Ectodermal cell (in vitro differentiated cells): ENCODE measurements around the gene SYT17.

Source experiments
- H3K27ac ChIP-seq: 2 replicates; pipeline ENCODE4 v1.7.0; 2013; ENCODE audit warnings: mild to moderate bottlenecking, low read depth, low read length; ENCODE audit not compliant: insufficient read depth, poor library complexity, severe bottlenecking
- H3K27me3 ChIP-seq: 2 replicates; pipeline ENCODE4 v1.7.0; 2013; ENCODE audit warnings: mild to moderate bottlenecking, low read length; ENCODE audit not compliant: insufficient read depth, control insufficient read depth, poor library complexity, severe bottlenecking
- H3K36me3 ChIP-seq: one replicate; pipeline ENCODE4 v1.7.0; 2013; ENCODE audit warnings: low read length; ENCODE audit not compliant: control insufficient read depth, insufficient read depth
- H3K4me1 ChIP-seq: one replicate; pipeline ENCODE4 v1.7.0; 2013; ENCODE audit warnings: low read length; ENCODE audit not compliant: control insufficient read depth, insufficient read depth
- H3K4me3 ChIP-seq: 2 replicates; pipeline ENCODE4 v1.7.0; 2013; ENCODE audit warnings: low read depth, low read length, control low read depth; ENCODE audit not compliant: insufficient read depth
- H3K9me3 ChIP-seq: 2 replicates; pipeline ENCODE4 v1.7.0; 2013; ENCODE audit warnings: mild to moderate bottlenecking, low read length, moderate library complexity; ENCODE audit not compliant: control insufficient read depth
- WGBS, 2 experiments: methylation state at CpG; one replicate each; pipeline ENCODE4 v1.1.7; 2013; ENCODE audit warnings: missing lambda C conversion rate in 2 of 2; 5-methylcytosine and 5-hydroxymethylcytosine counted together

Gene SYT17

DNA sequence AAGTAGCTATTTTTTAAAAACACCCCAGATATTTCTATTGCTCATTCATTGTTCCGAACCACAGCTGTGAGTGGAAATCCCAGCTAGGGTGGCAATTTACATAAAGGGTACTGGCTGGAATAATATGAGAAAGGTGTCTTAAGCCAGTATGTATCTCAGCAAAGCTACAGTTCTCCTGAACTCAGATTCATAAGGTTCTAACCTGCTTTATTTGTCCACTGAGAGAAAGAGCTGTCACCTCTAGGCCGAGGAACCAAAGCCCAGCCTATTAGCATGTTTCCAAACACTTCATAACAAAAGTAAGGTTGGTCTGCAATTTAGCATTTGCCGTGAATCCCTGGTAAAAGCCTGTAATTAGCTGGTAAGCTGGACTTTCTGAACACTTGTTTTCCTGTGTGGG, 60.5 kb downstream of the SYT17 start:
- H3K36me3 ChIP-seq: peaks cover 13% of the 10 kb centered on the region
- H3K9me3 ChIP-seq: no peaks in the 10 kb centered on the region
- H3K27me3 ChIP-seq: no peaks in the 10 kb centered on the region
- H3K4me1 ChIP-seq: no peaks in the 10 kb centered on the region
- H3K4me3 ChIP-seq: no peak overlapping the region
- WGBS, 2 experiments: 86 to 89% methylated on average over 3 of the region's 3 CpGs
- no peak overlapping the region for H3K27ac ChIP-seq

DNA sequence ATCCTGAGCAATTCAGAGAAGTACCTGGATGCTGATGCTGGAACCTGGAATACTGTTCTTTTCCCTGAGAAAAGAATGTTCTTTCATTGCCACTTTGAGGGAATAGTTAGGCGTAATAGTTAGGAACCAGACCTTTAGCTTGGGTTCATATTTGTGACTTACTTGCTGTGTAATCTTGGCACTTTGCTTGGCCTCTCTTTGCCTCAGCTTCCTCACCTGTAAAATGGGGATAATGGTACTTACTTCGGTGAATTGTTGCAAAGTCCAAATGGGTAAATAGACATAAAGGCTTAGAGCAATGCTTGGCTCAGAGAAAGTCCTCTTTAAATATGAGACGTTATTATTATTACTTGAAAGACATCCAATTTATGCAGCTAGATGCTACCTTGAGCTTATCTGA, 62.5 kb downstream of the SYT17 start:
- 98 to 99% methylated on average over 2 to 3 of the region's 3 CpGs for WGBS, 2 experiments
- H3K4me1 ChIP-seq: no peaks in the 10 kb centered on the region

DNA sequence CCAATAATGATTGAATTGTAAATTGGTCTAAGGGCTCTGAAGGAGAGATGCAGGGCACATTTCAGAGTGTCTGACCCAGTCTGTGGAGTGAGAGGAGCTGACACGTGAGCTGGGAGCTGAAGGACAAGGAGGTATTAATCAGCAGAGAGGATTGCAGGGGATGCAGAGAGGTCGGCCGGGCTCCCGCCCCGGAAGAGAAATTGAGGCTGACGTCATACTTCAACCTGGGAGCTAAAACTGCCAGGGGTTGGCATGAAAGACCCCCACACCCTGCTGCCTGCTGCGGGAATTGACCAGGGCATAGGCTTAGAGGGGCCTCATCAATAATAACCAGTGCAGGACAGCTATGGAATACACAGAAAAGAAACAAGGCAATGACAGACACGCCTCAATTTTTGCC, 63.8 kb downstream of the SYT17 start:
- Histone ChIP-seq H3K4me3 (no peak overlapping the region), H3K36me3 (no peaks in the 10 kb centered on the region), H3K9me3 (no peaks in the 10 kb centered on the region), H3K27me3 (no peaks in the 10 kb centered on the region), H3K4me1 (no peaks in the 10 kb centered on the region), H3K27ac (no peak overlapping the region)
- 78 to 80% methylated on average over 8 of the region's 8 CpGs for WGBS, 2 experiments

More for the DNA sequence above, 62.5 kb downstream of the SYT17 start:
- Histone ChIP-seq H3K4me3 (no peak overlapping the region), H3K27me3 (no peaks in the 10 kb centered on the region), H3K36me3 (peaks cover 3% of the 10 kb centered on the region), H3K9me3 (no peaks in the 10 kb centered on the region), H3K27ac (no peak overlapping the region)

DNA sequence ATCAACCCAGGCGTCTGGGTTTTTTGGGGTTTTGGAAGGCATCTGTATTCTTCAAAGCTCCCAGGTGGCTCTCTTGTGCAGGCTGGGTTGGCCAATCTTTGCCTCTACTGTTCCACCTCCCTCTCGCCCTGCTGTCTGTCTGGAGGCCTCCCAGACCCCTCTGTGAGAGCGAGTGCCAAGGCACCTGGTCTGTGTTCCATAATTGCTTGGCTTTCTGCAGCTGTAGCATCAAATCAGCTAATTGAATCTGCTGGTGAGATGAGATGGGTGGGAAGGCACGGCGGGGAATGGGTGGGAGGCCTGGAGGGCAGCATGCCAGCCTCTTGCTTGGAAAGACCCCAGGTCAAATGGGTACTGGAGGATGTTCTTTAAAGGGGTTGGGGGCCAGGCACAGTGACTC, 64.9 kb downstream of the SYT17 start:
- Histone ChIP-seq H3K27ac (no peak overlapping the region), H3K4me1 (no peaks in the 10 kb centered on the region), H3K4me3 (no peak overlapping the region), H3K9me3 (no peaks in the 10 kb centered on the region), H3K27me3 (no peaks in the 10 kb centered on the region), H3K36me3 (no peaks in the 10 kb centered on the region)
- 91 to 93% methylated on average over 5 of the region's 5 CpGs for WGBS, 2 experiments

DNA sequence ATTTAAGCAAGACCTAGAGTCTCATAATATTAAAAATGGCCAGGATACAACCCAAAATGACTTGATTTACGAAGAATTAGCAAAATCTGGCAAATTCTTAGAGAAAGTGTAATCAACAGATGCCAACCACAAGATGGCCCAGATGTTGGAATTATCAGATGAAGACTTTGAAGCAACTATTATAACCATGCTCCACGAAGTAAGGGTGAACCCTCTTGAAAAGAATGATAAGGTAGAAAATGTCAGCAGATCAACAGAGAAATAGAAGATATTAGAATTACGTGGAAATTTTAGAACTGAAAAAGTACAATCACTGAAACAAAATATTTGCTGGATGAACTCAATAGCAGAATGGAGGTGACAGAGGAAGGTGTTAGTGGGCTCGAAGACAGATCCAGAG, 67.4 kb downstream of the SYT17 start:
- no peaks in the 10 kb centered on the region for H3K36me3 ChIP-seq
- no peaks in the 10 kb centered on the region for H3K27me3 ChIP-seq
- H3K4me1 ChIP-seq: no peaks in the 10 kb centered on the region
- 95% methylated on average over 4 of the region's 4 CpGs for WGBS, 2 experiments
- no peak overlapping the region for H3K27ac ChIP-seq
- no peak overlapping the region for H3K4me3 ChIP-seq
- no peaks in the 10 kb centered on the region for H3K9me3 ChIP-seq

DNA sequence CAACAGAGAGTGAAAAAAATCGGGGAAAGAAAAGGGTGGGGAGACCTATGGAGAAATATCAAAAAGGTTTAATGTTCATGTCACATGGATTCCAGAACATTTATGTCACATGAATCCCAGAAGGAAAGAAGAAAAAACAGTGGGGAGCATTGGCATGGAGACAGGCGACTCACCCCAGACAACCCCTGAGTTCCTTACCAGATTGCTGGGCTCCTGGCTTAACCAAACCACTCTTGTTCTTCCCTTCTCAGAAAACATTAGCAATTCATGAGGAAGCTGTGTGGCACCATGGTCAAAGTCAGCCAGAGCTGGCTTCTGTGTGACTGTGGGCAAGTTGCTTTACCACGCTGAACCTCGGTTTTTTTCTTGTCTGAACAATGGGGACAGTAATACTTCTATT, 67.8 kb downstream of the SYT17 start:
- H3K9me3 ChIP-seq: no peaks in the 10 kb centered on the region
- H3K27ac ChIP-seq: no peak overlapping the region
- no peaks in the 10 kb centered on the region for H3K4me1 ChIP-seq
- no peaks in the 10 kb centered on the region for H3K27me3 ChIP-seq
- H3K4me3 ChIP-seq: no peak overlapping the region
- H3K36me3 ChIP-seq: no peaks in the 10 kb centered on the region
- 89 to 98% methylated on average over 4 of the region's 4 CpGs for WGBS, 2 experiments

DNA sequence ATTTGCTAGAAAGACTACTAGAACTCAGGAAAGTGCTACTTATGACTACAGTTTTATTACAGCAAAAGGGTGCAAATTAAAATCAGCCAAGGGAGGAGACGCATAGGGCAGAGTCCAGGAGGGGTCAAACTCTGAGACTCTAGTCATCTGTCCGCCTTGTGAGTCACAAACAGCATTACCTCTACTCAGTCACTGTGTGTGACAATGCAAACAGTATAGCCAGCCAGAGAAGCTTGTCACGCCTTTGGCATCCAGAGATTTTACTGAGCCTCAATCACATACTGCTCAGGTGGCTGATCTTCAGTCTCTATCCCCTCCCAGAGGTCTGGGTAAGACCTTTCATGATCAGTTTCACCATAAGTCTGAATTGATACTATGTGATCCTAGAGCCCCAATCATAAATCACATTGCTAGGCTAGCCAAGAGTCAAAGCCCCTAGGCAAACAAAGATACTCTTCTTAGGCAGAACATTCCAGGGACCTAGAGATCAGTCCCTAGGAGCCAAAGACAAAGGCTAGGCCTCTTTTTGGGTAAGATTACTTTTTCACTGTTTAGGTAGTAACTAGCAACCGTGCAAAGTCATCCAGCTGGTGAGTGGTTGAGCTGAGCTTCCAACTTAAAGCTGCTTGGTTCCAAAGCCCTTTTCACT, 68.6 kb downstream of the SYT17 start:
- Histone ChIP-seq H3K36me3 (no peaks in the 10 kb centered on the region), H3K27ac (no peak overlapping the region), H3K4me3 (no peak overlapping the region), H3K9me3 (no peaks in the 10 kb centered on the region), H3K4me1 (no peaks in the 10 kb centered on the region), H3K27me3 (no peaks in the 10 kb centered on the region)
- WGBS, 2 experiments: 68 to 70% methylated on average over 4 of the region's 4 CpGs

DNA sequence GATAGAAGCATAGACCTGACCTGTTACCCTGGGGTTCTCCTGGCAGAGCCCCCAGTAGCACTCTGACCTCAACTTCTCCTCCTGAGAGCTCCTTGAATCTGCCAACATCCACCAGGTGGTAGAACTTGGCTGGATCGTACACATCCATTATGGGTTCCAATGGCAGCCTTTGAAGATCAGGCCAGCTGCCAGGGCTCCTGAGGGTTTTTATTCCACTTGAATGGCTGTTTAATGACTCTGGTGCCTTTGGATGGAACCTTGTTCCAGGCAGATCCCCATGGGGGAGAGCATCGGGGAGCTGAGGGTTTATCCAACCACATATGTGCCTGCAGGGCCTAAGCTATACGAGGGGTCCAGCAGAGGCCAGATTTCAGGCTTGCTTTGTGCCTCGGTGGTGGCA, 70.4 kb downstream of the SYT17 start:
- Histone ChIP-seq H3K9me3 (no peaks in the 10 kb centered on the region), H3K27me3 (no peaks in the 10 kb centered on the region), H3K4me3 (no peak overlapping the region), H3K4me1 (no peaks in the 10 kb centered on the region), H3K27ac (no peak overlapping the region), H3K36me3 (no peaks in the 10 kb centered on the region)
- WGBS, 2 experiments: 94% methylated on average over 4 of the region's 4 CpGs

DNA sequence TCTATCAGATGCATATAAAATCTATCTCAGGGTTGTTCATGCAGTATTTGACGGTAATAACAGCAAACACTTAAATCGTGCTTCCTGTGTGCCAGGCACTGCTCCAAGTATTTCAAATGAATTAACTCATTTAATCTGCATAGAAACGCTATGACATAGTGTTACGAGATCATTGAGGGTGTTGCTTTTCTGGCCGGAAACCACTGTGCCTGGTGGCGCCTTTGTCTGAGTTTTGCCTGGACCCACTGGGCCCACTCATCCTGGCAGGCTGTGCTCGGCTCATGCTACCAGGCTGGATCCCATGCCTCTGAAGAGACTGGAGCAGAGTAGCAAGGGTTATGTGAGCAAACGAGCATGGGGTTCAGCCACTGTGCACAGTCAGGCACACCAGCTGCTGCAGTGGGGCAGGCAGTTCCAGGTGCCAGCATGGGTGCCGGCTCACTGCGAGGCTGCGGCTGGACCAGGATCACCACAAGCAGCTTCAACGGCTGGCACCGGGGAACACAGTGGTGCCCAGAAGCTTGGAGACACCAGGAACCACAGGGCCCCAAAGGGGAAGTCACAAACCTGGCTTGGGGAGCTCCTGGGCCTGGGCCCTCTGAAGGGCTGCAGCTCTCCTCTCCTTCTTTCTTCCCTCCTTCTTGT, 71.6 kb downstream of the SYT17 start:
- H3K4me3 ChIP-seq: no peak overlapping the region
- H3K27ac ChIP-seq: no peak overlapping the region
- H3K4me1 ChIP-seq: no peaks in the 10 kb centered on the region
- no peaks in the 10 kb centered on the region for H3K9me3 ChIP-seq
- no peaks in the 10 kb centered on the region for H3K27me3 ChIP-seq
- 95% methylated on average over 13 of the region's 13 CpGs for WGBS, 2 experiments
- H3K36me3 ChIP-seq: no peaks in the 10 kb centered on the region

DNA sequence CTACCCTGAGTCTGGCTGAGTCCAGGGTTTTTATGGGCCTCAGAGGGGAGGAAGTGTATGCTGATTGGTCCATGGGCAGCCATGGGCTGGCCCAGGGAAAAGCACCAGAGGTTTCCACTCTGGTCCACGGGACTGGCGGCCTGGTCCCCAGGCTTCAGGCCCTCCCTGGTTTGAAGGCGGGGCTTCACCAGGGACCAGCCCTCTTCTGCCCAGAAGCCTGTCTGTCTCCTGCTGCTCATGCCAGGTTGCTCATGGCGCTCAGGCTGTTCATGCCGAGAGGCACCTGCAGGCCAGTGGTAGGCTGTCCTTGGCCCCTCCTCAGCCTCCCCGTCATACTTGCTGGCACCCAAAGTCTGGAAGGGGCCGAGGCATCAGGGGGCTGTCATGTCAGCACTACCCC, 72.5 kb downstream of the SYT17 start:
- Histone ChIP-seq H3K4me1 (no peaks in the 10 kb centered on the region), H3K4me3 (no peak overlapping the region), H3K27me3 (no peaks in the 10 kb centered on the region), H3K9me3 (no peaks in the 10 kb centered on the region), H3K36me3 (no peaks in the 10 kb centered on the region), H3K27ac (no peak overlapping the region)
- WGBS, 2 experiments: 92 to 95% methylated on average over 7 of the region's 7 CpGs
